GM12873 (cell line): ENCODE results near the gene PIK3R2.

ENCODE experiments used
- CTCF ChIP-seq: IDR thresholded peaks from 2 replicates; pipeline ENCODE4 v1.5.1; 2012; ENCODE audit warnings: low read depth, mild to moderate bottlenecking, moderate library complexity, low read length, control low read depth; ENCODE audit not compliant: insufficient read depth; ENCODE audit errors: missing control alignments

Gene PIK3R2

GRCh38 chr19:18119717-18120105 lies 33.3 kb upstream of the PIK3R2 start:
- TF ChIP-seq CTCF = no peak

- TF ChIP-seq CTCF = no peak
These were observed 32.8 kb upstream of the PIK3R2 start for GRCh38 chr19:18120127-18120526.

GRCh38 chr19:18121166-18121565 lies 31.8 kb upstream of the PIK3R2 start:
- TF ChIP-seq CTCF = no peak

GRCh38 chr19:18122424-18122823 lies 30.5 kb upstream of the PIK3R2 start:
- no peak for TF ChIP-seq CTCF

GRCh38 chr19:18122860-18123795 lies 29.8 kb upstream of the PIK3R2 start:
- TF ChIP-seq CTCF = no peak

GRCh38 chr19:18123819-18124218 lies 29.1 kb upstream of the PIK3R2 start:
- TF ChIP-seq CTCF = no peak

- no peak for TF ChIP-seq CTCF
These were observed 26.9 kb upstream of the PIK3R2 start for GRCh38 chr19:18126097-18126496.
